Astrocyte (in vitro differentiated cells and primary cell): ENCODE data around the gene EIF4G3. TPM values are rescaled to one million over a fixed set of nuclear protein-coding genes. Genes with fewer than 3 reads are reported as not detected.
"Not testable (repeated sequence)": the region's sequence is repeated elsewhere in the genome, so short reads cannot be mapped to it uniquely, and the experiment has no call there.

Source experiments
- DNase-seq: peaks from one replicate; pipeline ENCODE4 v3.0.0-alpha.2; 2010; ENCODE audit warnings: low read depth
- FAIRE-seq: peaks from 2 replicates; lab custom pipeline; 2011; peaks lifted over from hg19 to GRCh38; lab: Jason Lieb, UNC
- H2AFZ ChIP-seq: 2 replicates; pipeline ENCODE4 v1.6.0; 2012; ENCODE audit warnings: low read depth, low read length, inconsistent platforms
- H3K27ac ChIP-seq: 2 replicates; pipeline ENCODE4 v1.5.1; 2011; ENCODE audit warnings: low read depth, low read length, inconsistent platforms
- H3K27me3 ChIP-seq: 2 replicates; pipeline ENCODE4 v1.6.0; 2011; ENCODE audit warnings: low read length, inconsistent platforms; ENCODE audit not compliant: insufficient read depth
- H3K36me3 ChIP-seq: 2 replicates; pipeline ENCODE4 v1.5.1; 2011; ENCODE audit warnings: low read length, inconsistent platforms; ENCODE audit not compliant: insufficient read depth
- H3K4me1 ChIP-seq: 2 replicates; pipeline ENCODE4 v1.5.1; 2011; ENCODE audit warnings: low read length, inconsistent platforms; ENCODE audit not compliant: insufficient read depth
- H3K4me2 ChIP-seq: 2 replicates; pipeline ENCODE4 v1.6.0; 2012; ENCODE audit warnings: low read length, inconsistent platforms
- H3K4me3 ChIP-seq: 2 replicates; pipeline ENCODE4 v1.5.1; 2011; ENCODE audit warnings: low read depth, mild to moderate bottlenecking, low read length, inconsistent platforms; ENCODE audit not compliant: insufficient read depth
- H3K79me2 ChIP-seq: 2 replicates; pipeline ENCODE4 v1.6.0; 2012; ENCODE audit warnings: mild to moderate bottlenecking, low read length, inconsistent platforms; ENCODE audit not compliant: insufficient read depth
- H3K9ac ChIP-seq: 2 replicates; pipeline ENCODE4 v1.6.0; 2012; ENCODE audit warnings: mild to moderate bottlenecking, low read length, inconsistent platforms
- H3K9me3 ChIP-seq: 2 replicates; pipeline ENCODE4 v1.5.1; 2012; ENCODE audit warnings: low read depth, mild to moderate bottlenecking, low read length, inconsistent platforms; ENCODE audit not compliant: insufficient read depth
- H4K20me1 ChIP-seq: 2 replicates; pipeline ENCODE4 v1.6.0; 2012; ENCODE audit warnings: low read length, inconsistent platforms; ENCODE audit not compliant: insufficient read depth
- H3K27ac Mint-ChIP-seq: one replicate; pipeline ENCODE4 v1.8.0; 2021; ENCODE audit warnings: mild to moderate bottlenecking, mixed read lengths; ENCODE audit not compliant: unreplicated experiment
- H3K27me3 Mint-ChIP-seq: one replicate; pipeline ENCODE4 v1.8.0; 2021; ENCODE audit warnings: low read depth, mixed read lengths; ENCODE audit not compliant: unreplicated experiment
- H3K36me3 Mint-ChIP-seq: one replicate; pipeline ENCODE4 v1.8.0; 2021; ENCODE audit warnings: low read depth, mixed read lengths; ENCODE audit not compliant: unreplicated experiment
- H3K4me1 Mint-ChIP-seq: one replicate; pipeline ENCODE4 v1.8.0; 2021; ENCODE audit warnings: low read depth, mixed read lengths; ENCODE audit not compliant: unreplicated experiment
- H3K4me3 Mint-ChIP-seq: one replicate; pipeline ENCODE4 v1.8.0; 2021; ENCODE audit warnings: mild to moderate bottlenecking, moderate library complexity, mixed read lengths; ENCODE audit not compliant: unreplicated experiment
- H3K9me3 Mint-ChIP-seq: one replicate; pipeline ENCODE4 v1.8.0; 2021; ENCODE audit warnings: mild to moderate bottlenecking, mixed read lengths; ENCODE audit not compliant: unreplicated experiment
- EZH2 ChIP-seq: IDR thresholded peaks from 2 replicates; pipeline ENCODE4 v1.6.1; 2012; ENCODE audit warnings: mild to moderate bottlenecking, low read length, inconsistent platforms; ENCODE audit not compliant: insufficient read depth
- total RNA-seq: library from RNA; stranded (reverse); gene quantifications from 2 replicates; pipeline ENCODE4 v1.2.1, GENCODE V29; 2021
- TF ChIP-seq, protein P1 (sequence below): IDR thresholded peaks from 2 replicates; pipeline ENCODE4 v1.5.1; 2011; ENCODE audit warnings: low read depth, mild to moderate bottlenecking, inconsistent platforms, low read length, moderate library complexity; ENCODE audit not compliant: insufficient read depth

Gene EIF4G3
- total RNA-seq, 1 donor from 2014 or later = 76.1 TPM

DNA sequence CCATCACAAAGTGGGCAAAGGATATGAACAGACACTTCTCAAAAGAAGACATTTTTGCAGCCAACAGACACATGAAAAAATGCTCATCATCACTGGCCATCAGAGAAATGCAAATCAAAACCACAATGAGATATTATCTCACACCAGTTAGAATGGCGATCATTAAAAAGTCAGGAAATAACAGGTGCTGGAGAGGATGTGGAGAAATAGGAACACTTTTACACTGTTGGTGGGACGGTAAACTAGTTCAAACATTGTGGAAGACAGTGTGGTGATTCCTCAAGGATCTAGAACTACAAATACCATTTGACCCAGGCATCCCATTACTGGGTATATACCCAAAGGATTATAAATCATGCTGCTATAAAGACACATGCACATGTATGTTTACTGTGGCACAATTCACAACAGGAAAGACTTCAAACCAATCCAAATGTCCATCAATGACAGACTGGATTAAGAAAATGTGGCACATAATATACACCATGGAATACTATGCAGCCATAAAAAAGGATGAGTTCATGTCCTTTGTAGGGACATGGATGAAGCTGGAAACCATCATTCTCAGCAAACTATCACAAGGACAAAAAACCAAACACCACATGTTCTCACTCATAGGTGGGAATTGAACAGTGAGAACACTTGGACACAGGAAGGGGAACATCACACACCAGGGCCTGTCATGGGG is 83.3 kb downstream of the EIF4G3 start:
- FAIRE-seq, H3K4me2 ChIP-seq, H3K4me3 Mint-ChIP-seq, H2AFZ ChIP-seq, H3K9me3 ChIP-seq, H3K36me3 ChIP-seq, H3K27me3 Mint-ChIP-seq, H3K27ac ChIP-seq, H3K27me3 ChIP-seq, H3K4me3 ChIP-seq, DNase-seq, H3K36me3 Mint-ChIP-seq, H3K27ac Mint-ChIP-seq, H3K9ac ChIP-seq: not testable (repeated sequence)
- peaks cover 12% of the 10 kb centered on the region for H3K9me3 Mint-ChIP-seq
- peaks cover 26% of the 10 kb centered on the region for H3K4me1 Mint-ChIP-seq
- Histone ChIP-seq H3K4me1 (peaks cover 10% of the 10 kb centered on the region), H4K20me1 (peaks cover 41% of the 10 kb centered on the region), H3K79me2 (peaks cover 63% of the 10 kb centered on the region)

DNA sequence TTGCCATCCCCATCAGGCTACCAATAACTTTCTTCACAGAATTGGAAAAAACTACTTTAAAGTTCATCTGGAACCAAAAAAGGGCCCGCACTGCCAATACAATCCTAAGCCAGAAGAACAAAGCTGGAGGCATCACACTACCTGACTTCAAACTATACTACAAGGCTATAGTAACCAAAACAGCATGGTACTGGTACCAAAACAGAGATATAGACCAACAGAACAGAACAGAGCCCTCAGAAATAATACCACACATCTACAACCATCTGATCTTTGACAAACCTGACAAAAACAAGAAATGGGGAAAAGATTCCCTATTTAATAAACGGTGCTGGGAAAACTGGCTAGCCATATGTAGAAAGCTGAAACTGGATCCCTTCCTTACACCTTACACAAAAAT is 84.2 kb downstream of the EIF4G3 start:
- not testable (repeated sequence) for DNase-seq, H3K4me3 ChIP-seq, H3K27ac Mint-ChIP-seq, H3K27me3 ChIP-seq, H3K36me3 Mint-ChIP-seq, H3K4me3 Mint-ChIP-seq, H3K36me3 ChIP-seq, H3K9ac ChIP-seq, H3K4me2 ChIP-seq, H3K9me3 ChIP-seq, H2AFZ ChIP-seq, FAIRE-seq, H3K27ac ChIP-seq, H3K27me3 Mint-ChIP-seq
- H3K4me1 Mint-ChIP-seq = peaks cover 26% of the 10 kb centered on the region
- Histone ChIP-seq H4K20me1 (peaks cover 41% of the 10 kb centered on the region), H3K4me1 (peaks cover 10% of the 10 kb centered on the region), H3K79me2 (peaks cover 59% of the 10 kb centered on the region)
- peaks cover 12% of the 10 kb centered on the region for H3K9me3 Mint-ChIP-seq

DNA sequence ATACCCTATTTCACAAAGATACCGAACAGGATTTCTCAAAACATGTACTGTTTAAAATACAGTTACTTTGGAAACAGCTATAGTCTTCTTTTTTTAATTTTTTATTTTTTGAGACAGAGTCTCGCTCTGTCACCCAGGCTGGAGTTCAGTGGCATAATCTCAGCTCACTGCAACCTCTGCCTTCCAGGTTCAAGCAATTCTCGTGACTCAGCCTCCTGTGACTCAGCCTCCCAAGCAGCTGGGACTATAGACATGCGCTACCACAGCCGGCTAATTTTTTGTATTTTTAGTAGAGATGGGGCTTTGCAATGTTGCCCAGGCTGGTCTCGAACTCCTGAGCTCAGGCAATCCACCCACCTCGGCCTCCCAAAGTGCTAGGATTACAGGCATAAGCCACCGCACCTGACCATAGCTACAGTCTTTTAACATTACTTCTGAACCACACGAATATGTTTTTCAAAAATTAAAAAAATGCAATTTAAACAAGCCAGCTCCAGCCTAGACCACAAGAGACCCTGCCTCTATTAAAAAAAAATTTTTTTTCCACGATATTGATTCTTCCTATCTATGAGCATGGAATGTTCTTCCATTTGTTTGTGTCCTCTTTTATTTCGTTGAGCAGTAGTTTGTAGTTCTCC is 85.5 kb downstream of the EIF4G3 start:
- not testable (repeated sequence) for H3K4me3 ChIP-seq, H2AFZ ChIP-seq, FAIRE-seq, H3K27me3 Mint-ChIP-seq, H3K4me3 Mint-ChIP-seq, H3K9me3 ChIP-seq, H3K27me3 ChIP-seq, H3K36me3 ChIP-seq
- Mint-ChIP-seq H3K36me3 (peaks cover 13% of the 10 kb centered on the region), H3K27ac (peak overlapping the region; percentile 80), H3K4me1 (peaks cover 26% of the 10 kb centered on the region), H3K9me3 (peaks cover 12% of the 10 kb centered on the region)
- Histone ChIP-seq H3K27ac (peak overlapping the region; percentile 73), H4K20me1 (peaks cover 31% of the 10 kb centered on the region), H3K4me2 (peak overlapping the region; percentile 62), H3K79me2 (peaks cover 55% of the 10 kb centered on the region), H3K9ac (peak overlapping the region; percentile 12), H3K4me1 (peaks cover 10% of the 10 kb centered on the region)
- peak; percentile 83 for DNase-seq

DNA sequence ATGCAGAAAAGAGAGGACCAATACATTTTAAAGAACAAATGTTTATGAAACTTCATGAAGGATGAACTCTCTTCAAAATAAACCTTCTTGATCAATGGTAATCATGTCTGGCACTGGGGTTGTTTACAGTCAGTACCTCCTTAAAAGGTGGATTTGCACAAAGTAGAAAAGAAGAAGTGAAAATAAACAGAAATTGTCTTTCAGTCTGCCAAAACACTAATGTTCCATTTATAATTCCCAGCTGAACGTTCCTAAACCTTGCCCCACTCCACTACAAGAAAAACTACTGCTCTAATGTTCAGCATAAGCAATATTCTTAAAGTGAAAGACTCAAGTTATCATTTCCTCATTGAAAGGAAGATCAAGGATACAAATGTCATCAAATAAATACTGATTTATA is 86.2 kb downstream of the EIF4G3 start:
- Histone ChIP-seq H3K4me2 (peak overlapping the region; percentile 62), H3K4me3 (no peak overlapping the region), H3K79me2 (peaks cover 48% of the 10 kb centered on the region), H3K9ac (peak overlapping the region; percentile 12), H4K20me1 (peaks cover 25% of the 10 kb centered on the region), H3K27me3 (no peaks in the 10 kb centered on the region), H3K36me3 (peaks cover 7% of the 10 kb centered on the region), H3K9me3 (no peaks in the 10 kb centered on the region), H3K27ac (peak overlapping the region; percentile 73), H2AFZ (no peak overlapping the region), H3K4me1 (peaks cover 10% of the 10 kb centered on the region)
- H3K36me3 Mint-ChIP-seq = peaks cover 13% of the 10 kb centered on the region
- H3K9me3 Mint-ChIP-seq = peaks cover 12% of the 10 kb centered on the region
- FAIRE-seq = no peak
- peaks cover 26% of the 10 kb centered on the region for H3K4me1 Mint-ChIP-seq
- H3K4me3 Mint-ChIP-seq = peak overlapping the region; percentile 0
- TF ChIP-seq, protein P1, sequence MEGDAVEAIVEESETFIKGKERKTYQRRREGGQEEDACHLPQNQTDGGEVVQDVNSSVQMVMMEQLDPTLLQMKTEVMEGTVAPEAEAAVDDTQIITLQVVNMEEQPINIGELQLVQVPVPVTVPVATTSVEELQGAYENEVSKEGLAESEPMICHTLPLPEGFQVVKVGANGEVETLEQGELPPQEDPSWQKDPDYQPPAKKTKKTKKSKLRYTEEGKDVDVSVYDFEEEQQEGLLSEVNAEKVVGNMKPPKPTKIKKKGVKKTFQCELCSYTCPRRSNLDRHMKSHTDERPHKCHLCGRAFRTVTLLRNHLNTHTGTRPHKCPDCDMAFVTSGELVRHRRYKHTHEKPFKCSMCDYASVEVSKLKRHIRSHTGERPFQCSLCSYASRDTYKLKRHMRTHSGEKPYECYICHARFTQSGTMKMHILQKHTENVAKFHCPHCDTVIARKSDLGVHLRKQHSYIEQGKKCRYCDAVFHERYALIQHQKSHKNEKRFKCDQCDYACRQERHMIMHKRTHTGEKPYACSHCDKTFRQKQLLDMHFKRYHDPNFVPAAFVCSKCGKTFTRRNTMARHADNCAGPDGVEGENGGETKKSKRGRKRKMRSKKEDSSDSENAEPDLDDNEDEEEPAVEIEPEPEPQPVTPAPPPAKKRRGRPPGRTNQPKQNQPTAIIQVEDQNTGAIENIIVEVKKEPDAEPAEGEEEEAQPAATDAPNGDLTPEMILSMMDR = no peak
- no peak for TF ChIP-seq EZH2
- no peak for DNase-seq
- H3K27me3 Mint-ChIP-seq = no peaks in the 10 kb centered on the region
- peak overlapping the region; percentile 76 for H3K27ac Mint-ChIP-seq
